Mesendoderm (in vitro differentiated cells): Measurements from ENCODE around the gene CCL22.

Experiments
- DNase-seq: peaks from one replicate; pipeline ENCODE4 v3.0.0; 2013
- H2AK5ac ChIP-seq: 2 replicates; pipeline ENCODE4 v1.6.1; 2013; ENCODE audit warnings: low read length, inconsistent platforms
- H2BK120ac ChIP-seq: 2 replicates; pipeline ENCODE4 v1.6.1; 2013; ENCODE audit warnings: low read depth, mild to moderate bottlenecking, low read length, moderate library complexity, mixed read lengths
- H2BK15ac ChIP-seq: replicated peaks from 2 replicates; pipeline ENCODE4 v1.6.1; 2013; ENCODE audit warnings: low read depth, mild to moderate bottlenecking, moderate library complexity
- H2BK5ac ChIP-seq: 2 replicates; pipeline ENCODE4 v1.6.1; 2013; ENCODE audit warnings: low read length, inconsistent platforms
- H3K18ac ChIP-seq: 2 replicates; pipeline ENCODE4 v1.6.1; 2013; ENCODE audit warnings: mild to moderate bottlenecking, low read length, mixed read lengths
- H3K23ac ChIP-seq: one replicate; pipeline ENCODE4 v1.6.1; 2013; ENCODE audit warnings: low read length
- H3K27ac ChIP-seq: 2 replicates; pipeline ENCODE4 v1.5.1; 2013; ENCODE audit warnings: low read depth, mild to moderate bottlenecking, inconsistent platforms, low read length, moderate library complexity
- H3K27me3 ChIP-seq: 2 replicates; pipeline ENCODE4 v1.6.1; 2013; ENCODE audit warnings: low read length, control low read depth, mild to moderate bottlenecking, inconsistent platforms; ENCODE audit not compliant: insufficient read depth, poor library complexity
- H3K36me3 ChIP-seq: 2 replicates; pipeline ENCODE4 v1.6.1; 2013; ENCODE audit warnings: low read length, inconsistent platforms; ENCODE audit not compliant: control insufficient read depth, insufficient read depth
- H3K4ac ChIP-seq: one replicate; pipeline ENCODE4 v1.6.1; 2013; ENCODE audit warnings: low read depth, mild to moderate bottlenecking, low read length, moderate library complexity
- H3K4me1 ChIP-seq: 2 replicates; pipeline ENCODE4 v1.6.1; 2013; ENCODE audit warnings: low read depth, low read length, inconsistent platforms; ENCODE audit not compliant: control insufficient read depth
- H3K4me2 ChIP-seq: 2 replicates; pipeline ENCODE4 v1.6.1; 2013; ENCODE audit warnings: low read length
- H3K4me3 ChIP-seq: 2 replicates; pipeline ENCODE4 v1.5.1; 2013; ENCODE audit warnings: mild to moderate bottlenecking, low read length
- H3K56ac ChIP-seq: one replicate; pipeline ENCODE4 v1.6.1; 2013; ENCODE audit warnings: low read length
- H3K79me1 ChIP-seq: 2 replicates; pipeline ENCODE4 v1.6.1; 2013; ENCODE audit warnings: low read length, inconsistent platforms
- H3K79me2 ChIP-seq: 2 replicates; pipeline ENCODE4 v1.6.1; 2013; ENCODE audit warnings: mild to moderate bottlenecking, low read length; ENCODE audit not compliant: control insufficient read depth, insufficient read depth
- H3K9ac ChIP-seq: 2 replicates; pipeline ENCODE4 v1.6.1; 2013; ENCODE audit warnings: low read length, inconsistent platforms
- H4K5ac ChIP-seq: one replicate; pipeline ENCODE4 v1.6.1; 2013; ENCODE audit warnings: low read length
- H4K8ac ChIP-seq: one replicate; pipeline ENCODE4 v1.6.1; 2013; ENCODE audit warnings: low read depth, mild to moderate bottlenecking, control low read depth, low read length, moderate library complexity
- WGBS: extraction: QIAGEN DNeasy Blood & Tissue Kit; methylation state at CpG from one replicate; pipeline ENCODE4 v1.1.7; 2013; ENCODE audit warnings: low lambda C conversion rate, missing lambda C conversion rate; ENCODE audit not compliant: insufficient coverage; ENCODE audit errors: extremely low coverage; 5-methylcytosine and 5-hydroxymethylcytosine counted together

CCL22 gene

DNA sequence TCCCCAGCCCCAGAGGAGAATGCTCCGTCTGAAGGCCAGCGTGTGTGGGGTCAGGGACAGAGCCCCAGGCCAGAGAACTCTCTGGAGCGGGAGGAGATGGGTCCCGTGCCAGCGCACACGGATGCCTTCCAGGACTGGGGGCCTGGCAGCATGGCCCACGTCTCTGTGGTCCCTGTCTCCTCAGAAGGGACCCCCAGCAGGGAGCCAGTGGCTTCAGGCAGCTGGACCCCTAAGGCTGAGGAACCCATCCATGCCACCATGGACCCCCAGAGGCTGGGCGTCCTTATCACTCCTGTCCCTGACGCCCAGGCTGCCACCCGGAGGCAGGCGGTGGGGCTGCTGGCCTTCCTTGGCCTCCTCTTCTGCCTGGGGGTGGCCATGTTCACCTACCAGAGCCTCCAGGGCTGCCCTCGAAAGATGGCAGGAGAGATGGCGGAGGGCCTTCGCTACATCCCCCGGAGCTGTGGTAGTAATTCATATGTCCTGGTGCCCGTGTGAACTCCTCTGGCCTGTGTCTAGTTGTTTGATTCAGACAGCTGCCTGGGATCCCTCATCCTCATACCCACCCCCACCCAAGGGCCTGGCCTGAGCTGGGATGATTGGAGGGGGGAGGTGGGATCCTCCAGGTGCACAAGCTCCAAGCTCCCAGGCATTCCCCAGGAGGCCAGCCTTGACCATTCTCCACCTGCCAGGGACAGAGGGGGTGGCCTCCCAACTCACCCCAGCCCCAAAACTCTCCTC, 24.1 kb downstream of the CCL22 start:
- Histone ChIP-seq H3K27ac (no peak overlapping the region), H3K36me3 (no peaks in the 10 kb centered on the region), H2AK5ac (no peak overlapping the region), H4K5ac (no peak overlapping the region), H3K27me3 (no peaks in the 10 kb centered on the region), H3K18ac (no peak overlapping the region), H3K4me1 (no peaks in the 10 kb centered on the region), H3K23ac (no peak overlapping the region), H2BK120ac (no peak overlapping the region), H3K79me2 (no peaks in the 10 kb centered on the region), H2BK5ac (no peak overlapping the region), H3K9ac (no peak overlapping the region), H4K8ac (no peak overlapping the region), H2BK15ac (no peak overlapping the region), H3K79me1 (no peaks in the 10 kb centered on the region), H3K4me2 (no peak overlapping the region), H3K4me3 (no peak overlapping the region), H3K4ac (no peak overlapping the region), H3K56ac (no peak overlapping the region)
- DNase-seq: no peak
- WGBS: no CpG with 5 or more reads among the region's 16 CpGs

GRCh38 chr16:57383276-57384247, 25.0 kb downstream of the CCL22 start:
- no peaks in the 10 kb centered on the region for H3K79me2 ChIP-seq
- H2BK120ac ChIP-seq: no peak overlapping the region
- H3K27me3 ChIP-seq: no peaks in the 10 kb centered on the region
- no peak overlapping the region for H2BK5ac ChIP-seq
- H3K36me3 ChIP-seq: no peaks in the 10 kb centered on the region
- WGBS: no CpG with 5 or more reads among the region's 8 CpGs
- H3K56ac ChIP-seq: no peak overlapping the region
- H3K23ac ChIP-seq: no peak overlapping the region
- DNase-seq: peak; percentile 52
- no peak overlapping the region for H4K8ac ChIP-seq
- H3K79me1 ChIP-seq: no peaks in the 10 kb centered on the region
- no peak overlapping the region for H2BK15ac ChIP-seq
- no peak overlapping the region for H3K9ac ChIP-seq
- no peak overlapping the region for H3K4me3 ChIP-seq
- no peaks in the 10 kb centered on the region for H3K4me1 ChIP-seq
- H3K4me2 ChIP-seq: no peak overlapping the region
- no peak overlapping the region for H4K5ac ChIP-seq
- no peak overlapping the region for H2AK5ac ChIP-seq
- H3K27ac ChIP-seq: no peak overlapping the region
- no peak overlapping the region for H3K18ac ChIP-seq
- no peak overlapping the region for H3K4ac ChIP-seq

DNA sequence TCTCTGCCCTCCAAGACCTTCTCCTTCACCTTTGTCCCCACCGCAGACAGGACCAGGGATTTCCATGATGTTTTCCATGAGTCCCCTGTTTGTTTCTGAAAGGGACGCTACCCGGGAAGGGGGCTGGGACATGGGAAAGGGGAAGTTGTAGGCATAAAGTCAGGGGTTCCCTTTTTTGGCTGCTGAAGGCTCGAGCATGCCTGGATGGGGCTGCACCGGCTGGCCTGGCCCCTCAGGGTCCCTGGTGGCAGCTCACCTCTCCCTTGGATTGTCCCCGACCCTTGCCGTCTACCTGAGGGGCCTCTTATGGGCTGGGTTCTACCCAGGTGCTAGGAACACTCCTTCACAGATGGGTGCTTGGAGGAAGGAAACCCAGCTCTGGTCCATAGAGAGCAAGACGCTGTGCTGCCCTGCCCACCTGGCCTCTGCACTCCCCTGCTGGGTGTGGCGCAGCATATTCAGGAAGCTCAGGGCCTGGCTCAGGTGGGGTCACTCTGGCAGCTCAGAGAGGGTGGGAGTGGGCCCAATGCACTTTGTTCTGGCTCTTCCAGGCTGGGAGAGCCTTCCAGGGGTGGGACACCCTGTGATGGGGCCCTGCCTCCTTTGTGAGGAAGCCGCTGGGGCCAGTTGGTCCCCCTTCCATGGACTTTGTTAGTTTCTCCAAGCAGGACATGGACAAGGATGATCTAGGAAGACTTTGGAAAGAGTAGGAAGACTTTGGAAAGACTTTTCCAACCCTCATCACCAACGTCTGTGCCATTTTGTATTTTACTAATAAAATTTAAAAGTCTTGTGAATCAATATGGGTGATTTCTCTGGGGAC, 25.9 kb downstream of the CCL22 start:
- Histone ChIP-seq H2AK5ac (no peak overlapping the region), H2BK15ac (no peak overlapping the region), H3K27ac (no peak overlapping the region), H3K4me3 (no peak overlapping the region), H3K27me3 (no peaks in the 10 kb centered on the region), H4K5ac (no peak overlapping the region), H2BK5ac (no peak overlapping the region), H3K4me1 (no peaks in the 10 kb centered on the region), H2BK120ac (no peak overlapping the region), H3K9ac (no peak overlapping the region), H3K79me2 (no peaks in the 10 kb centered on the region), H4K8ac (no peak overlapping the region), H3K18ac (no peak overlapping the region), H3K4me2 (no peak overlapping the region), H3K79me1 (no peaks in the 10 kb centered on the region), H3K4ac (no peak overlapping the region), H3K36me3 (no peaks in the 10 kb centered on the region), H3K23ac (no peak overlapping the region), H3K56ac (no peak overlapping the region)
- no peak for DNase-seq
- no CpG with 5 or more reads among the region's 11 CpGs for WGBS

DNA sequence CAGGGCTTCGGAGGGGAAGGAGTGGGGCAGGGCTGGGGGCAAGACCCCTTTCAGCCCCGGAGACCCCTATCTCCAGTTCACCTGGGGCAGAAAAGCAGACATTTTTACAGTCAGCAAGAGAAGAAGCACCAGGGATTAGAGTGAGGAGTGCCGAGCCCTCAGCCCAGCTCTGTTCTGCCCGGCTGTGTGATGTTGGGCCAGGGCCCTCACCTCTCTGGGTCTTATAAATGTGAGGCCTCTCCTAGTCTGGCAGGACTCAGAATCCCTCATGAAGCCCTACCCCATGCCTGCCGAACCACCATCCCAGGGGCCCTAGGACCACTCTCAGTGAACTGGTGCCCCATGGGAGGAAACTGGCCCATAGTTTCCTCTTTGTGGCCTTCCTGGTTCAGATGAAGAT, 26.5 kb downstream of the CCL22 start:
- Histone ChIP-seq H3K79me1 (no peaks in the 10 kb centered on the region), H3K4me2 (no peak overlapping the region), H3K27me3 (no peaks in the 10 kb centered on the region), H3K4ac (no peak overlapping the region), H2AK5ac (no peak overlapping the region), H4K5ac (no peak overlapping the region), H3K18ac (no peak overlapping the region), H3K4me3 (no peak overlapping the region), H3K79me2 (no peaks in the 10 kb centered on the region), H2BK5ac (no peak overlapping the region), H2BK15ac (no peak overlapping the region), H4K8ac (no peak overlapping the region), H2BK120ac (no peak overlapping the region), H3K27ac (no peak overlapping the region), H3K23ac (no peak overlapping the region), H3K36me3 (no peaks in the 10 kb centered on the region), H3K56ac (no peak overlapping the region), H3K4me1 (no peaks in the 10 kb centered on the region), H3K9ac (no peak overlapping the region)
- WGBS: no CpG with 5 or more reads among the region's 5 CpGs
- DNase-seq: no peak

DNA sequence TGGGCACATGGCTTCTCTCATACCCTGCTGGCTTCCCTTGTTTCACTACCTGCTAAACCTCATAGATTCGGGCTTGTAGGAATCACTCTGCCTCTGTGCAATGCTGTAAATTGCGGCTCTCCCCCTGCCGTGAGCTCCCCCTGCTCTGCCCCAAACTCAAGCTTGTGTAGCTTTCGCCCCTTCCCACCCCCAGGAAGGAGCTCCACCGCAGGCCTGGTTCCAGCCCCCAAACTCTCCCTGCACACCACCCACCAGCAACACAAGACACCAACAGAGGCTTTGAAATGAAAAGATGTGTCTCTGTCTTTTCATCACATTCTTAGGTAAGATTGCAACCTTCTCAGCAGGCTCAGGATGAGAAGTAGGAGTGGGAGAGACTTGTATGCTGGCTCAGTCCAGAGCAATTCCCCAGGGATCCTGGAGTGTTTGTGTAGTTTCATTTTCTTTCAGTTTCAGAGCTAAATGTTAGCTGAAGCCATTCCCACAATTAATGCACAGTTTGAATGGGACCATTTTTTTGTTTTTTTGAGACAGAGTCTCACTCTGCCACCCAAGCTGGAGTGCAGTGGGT, 27.9 kb downstream of the CCL22 start:
- Histone ChIP-seq H3K4me2 (no peak overlapping the region), H3K18ac (no peak overlapping the region), H3K4me3 (no peak overlapping the region), H2BK5ac (no peak overlapping the region), H4K8ac (no peak overlapping the region), H3K79me2 (no peaks in the 10 kb centered on the region), H2AK5ac (no peak overlapping the region), H2BK120ac (no peak overlapping the region), H3K56ac (no peak overlapping the region), H2BK15ac (no peak overlapping the region), H3K23ac (no peak overlapping the region), H3K4me1 (no peaks in the 10 kb centered on the region), H3K27me3 (no peaks in the 10 kb centered on the region), H3K9ac (no peak overlapping the region), H3K79me1 (no peaks in the 10 kb centered on the region), H3K36me3 (no peaks in the 10 kb centered on the region), H3K27ac (no peak overlapping the region), H4K5ac (no peak overlapping the region), H3K4ac (no peak overlapping the region)
- WGBS: no CpG with 5 or more reads among the region's 5 CpGs
- DNase-seq: no peak
